ENCODE measurements around the gene USP32.

GRCh38 chr17:60139438-60140285 is 252.3 kb downstream of the USP32 start:
- no peak for TF ChIP-seq CTCF (conservative IDR thresholded peaks at IDR 0.05)
- TF ChIP-seq EZH2 (IDR thresholded peaks at IDR 0.05; ENCODE audit: low read depth): no peak
